ENCODE results near the gene PRND.
A peak's percentile ranks its signal among the peaks of the same experiment; 100 is the strongest.
"Not testable (repeated sequence)": the region's sequence is repeated elsewhere in the genome, so short reads cannot be mapped to it uniquely, and the experiment has no call there.

Gene PRND

DNA sequence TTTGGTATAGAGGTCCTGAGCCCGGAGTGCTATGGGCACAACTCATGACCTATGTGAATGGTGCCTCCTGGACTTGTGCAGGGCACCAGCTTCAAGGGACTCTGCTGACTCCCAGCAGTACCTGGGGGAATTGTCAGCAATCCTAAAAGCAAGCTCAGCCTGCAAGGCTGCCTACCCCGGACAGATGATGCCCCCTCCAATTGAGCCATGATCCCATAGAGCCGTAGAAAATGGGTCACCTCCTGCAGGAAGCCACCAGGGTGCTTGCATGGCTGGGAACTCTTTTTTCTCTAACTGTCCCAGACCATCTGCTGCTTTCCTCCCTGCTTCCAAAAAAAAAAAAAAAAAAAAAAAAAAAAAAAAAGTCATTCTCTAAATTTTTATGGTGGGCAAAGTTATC, 12.9 kb upstream of the PRND start:
- DNase-seq (ENCODE audit: low read depth in 3 of 3) = no peak

DNA sequence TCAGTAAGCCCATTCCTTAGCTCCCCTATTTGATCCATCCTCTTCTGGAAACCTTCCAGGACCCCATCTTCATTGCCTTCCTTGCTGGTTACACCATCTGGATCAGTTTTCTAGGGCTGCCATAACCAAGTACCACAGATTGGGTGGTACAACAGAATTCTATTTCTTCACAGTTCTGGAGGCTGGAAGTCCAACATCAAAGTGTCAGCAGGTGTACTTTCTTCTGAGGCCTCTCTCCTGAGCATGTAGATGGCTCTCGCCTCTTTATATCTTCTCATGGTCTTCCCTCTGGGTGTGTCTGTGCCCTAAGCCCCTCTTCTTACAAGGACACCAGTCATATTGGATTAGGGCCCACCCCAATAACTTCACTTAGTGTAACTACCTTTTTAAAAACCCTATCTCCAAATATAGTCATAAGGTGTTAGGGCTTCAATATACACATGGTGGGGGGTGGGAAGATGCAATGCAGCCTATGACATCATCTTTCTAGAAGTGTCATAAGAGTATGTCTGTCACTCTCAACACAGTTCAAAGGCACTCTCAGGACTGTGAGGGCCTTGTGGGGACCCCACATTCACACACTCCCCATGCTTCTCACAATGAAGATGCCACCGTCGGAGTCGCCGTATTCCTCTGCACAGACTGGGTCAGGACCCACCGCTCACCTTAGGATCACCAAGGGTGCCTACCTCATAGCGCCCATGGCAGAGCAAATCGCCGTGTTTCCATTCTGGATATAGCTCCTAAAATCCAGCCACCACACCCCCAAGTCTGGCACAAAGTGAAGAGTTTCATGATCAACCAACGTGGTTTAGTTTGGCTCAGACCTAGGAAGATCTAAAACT, 12.2 kb upstream of the PRND start:
- no peak for DNase-seq (ENCODE audit: low read depth in 3 of 3)

DNA sequence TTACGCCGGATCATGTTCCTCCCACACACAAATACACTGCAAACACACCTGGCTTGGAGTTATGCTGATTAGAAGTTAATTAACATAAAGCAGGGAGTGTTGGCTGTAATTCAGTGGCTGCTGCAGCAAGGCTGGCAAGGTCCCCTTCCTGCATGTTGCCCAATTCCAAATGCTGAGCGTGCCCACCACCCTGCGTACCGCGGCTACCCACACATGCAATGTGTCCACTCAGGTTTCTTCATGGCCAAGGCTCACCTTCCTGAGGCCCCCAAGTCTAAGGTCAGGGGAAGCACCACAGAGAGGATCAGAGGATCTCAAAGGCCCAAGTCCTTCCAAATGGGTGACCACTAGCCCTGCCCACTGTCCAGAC, 11.6 kb upstream of the PRND start:
- no peak for DNase-seq (ENCODE audit: low read depth in 3 of 3)

DNA sequence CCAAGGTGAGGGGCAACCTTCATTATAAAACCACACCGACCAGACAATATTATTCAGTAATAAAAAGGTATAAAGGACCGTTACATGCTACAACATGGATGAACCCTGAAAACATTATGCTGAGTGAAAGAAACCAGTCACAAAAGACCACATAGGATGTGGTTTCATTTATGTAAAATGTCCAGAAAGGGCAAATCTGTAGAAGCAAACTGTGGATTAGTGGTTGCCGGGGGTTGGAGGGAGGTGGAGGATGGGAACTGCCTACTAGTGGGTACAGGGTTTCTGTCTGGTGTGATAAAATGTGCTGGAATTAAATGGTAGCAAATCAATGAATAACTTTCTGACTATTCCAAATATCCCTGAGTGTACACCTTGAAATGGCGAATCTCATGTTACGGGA, 10.2 kb upstream of the PRND start:
- no peak for DNase-seq (ENCODE audit: low read depth in 3 of 3)

DNA sequence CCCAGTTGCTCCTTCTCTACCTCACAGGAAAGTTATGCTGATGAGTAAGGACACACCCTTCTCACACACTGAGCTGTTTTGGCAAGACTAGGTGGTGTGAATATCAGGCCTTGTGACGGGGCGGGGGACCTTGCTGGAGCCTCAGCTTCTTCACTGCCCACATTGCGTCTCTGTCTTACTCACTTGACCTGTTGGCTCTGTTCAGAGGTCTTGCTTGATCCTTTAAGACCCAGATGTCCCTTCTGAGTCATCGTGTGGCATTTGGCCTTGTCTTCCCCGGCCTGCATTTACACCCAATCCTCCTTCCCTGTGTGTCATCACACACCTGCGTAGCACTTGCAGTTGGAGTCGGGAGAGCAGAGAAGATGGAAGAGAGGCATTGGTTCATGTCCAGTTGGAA, 8.3 kb upstream of the PRND start:
- no peak for DNase-seq (ENCODE audit: low read depth in 3 of 3)

DNA sequence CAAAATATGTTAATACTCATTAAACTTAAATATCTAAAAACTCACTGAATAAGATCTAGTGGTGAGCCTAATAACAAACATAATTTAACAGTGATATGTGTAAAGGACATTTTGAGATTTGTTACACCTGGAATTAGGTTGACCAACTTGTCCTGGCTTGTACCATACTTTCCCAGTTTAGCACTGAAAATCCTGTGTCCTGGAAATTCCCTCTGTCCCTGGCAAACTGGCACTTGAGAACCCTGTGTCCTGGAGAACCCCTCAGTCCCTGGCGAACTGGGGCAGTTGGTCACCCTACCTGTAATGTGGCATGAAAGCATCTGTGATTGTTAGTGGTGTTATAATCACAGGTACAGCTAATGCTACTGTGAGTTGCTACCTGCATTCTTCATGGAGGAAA, 6.9 kb upstream of the PRND start:
- no peak for DNase-seq (ENCODE audit: low read depth in 3 of 3)

DNA sequence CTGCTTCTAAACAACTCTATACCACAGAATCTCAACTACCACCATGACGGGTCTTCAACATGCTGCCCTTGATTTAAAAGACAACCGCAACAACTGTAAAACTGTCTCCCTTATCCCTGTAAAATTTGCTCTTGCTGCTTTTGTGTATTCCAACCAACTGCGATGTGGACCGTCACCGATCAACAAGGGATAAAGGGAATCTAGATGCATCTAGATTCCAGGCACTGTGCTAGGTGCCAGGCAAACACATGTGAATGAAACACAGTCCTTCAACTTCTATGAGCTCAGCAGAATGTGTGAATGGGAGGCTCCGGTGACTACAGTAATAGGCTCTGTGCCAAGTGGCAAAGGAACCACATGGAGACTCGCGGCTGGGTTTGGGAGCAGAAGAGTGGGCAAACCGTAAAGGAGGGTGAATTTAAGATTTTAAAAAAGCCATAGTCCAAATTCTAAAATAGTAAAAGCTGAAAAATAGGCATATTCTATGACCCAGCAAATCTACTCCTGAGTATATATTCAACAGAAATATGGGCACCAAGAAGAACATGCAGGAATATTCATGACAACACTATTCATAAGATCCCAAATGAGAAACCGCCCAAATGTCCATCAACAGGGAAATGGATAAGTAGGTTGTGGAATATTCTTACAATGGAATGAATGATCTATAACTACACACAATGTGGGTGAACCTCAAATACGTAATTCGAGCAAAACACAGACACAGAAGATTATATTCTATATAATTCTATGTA, 3.7 kb upstream of the PRND start:
- DNase-seq (ENCODE audit: low read depth in 3 of 3) = no peak

DNA sequence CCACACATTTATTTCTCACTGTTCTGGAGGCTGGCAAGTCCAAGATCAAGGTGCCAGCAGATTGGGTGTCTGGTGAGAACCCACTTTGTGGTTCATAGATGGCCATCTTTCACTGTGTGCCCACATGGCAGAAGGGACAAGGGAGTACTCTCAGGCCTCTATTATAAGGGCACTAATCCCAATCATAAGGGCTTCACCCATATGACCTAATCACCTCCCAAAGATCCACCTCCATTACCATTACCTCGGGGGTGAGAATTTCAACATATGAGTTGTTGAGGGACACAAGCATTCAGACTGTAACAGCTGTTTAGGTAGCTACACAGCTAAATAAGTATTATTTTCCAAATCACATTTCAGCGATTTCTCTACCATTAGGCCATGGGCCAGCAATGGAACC, 2.5 kb upstream of the PRND start:
- DNase-seq (ENCODE audit: low read depth in 3 of 3) = no peak

DNA sequence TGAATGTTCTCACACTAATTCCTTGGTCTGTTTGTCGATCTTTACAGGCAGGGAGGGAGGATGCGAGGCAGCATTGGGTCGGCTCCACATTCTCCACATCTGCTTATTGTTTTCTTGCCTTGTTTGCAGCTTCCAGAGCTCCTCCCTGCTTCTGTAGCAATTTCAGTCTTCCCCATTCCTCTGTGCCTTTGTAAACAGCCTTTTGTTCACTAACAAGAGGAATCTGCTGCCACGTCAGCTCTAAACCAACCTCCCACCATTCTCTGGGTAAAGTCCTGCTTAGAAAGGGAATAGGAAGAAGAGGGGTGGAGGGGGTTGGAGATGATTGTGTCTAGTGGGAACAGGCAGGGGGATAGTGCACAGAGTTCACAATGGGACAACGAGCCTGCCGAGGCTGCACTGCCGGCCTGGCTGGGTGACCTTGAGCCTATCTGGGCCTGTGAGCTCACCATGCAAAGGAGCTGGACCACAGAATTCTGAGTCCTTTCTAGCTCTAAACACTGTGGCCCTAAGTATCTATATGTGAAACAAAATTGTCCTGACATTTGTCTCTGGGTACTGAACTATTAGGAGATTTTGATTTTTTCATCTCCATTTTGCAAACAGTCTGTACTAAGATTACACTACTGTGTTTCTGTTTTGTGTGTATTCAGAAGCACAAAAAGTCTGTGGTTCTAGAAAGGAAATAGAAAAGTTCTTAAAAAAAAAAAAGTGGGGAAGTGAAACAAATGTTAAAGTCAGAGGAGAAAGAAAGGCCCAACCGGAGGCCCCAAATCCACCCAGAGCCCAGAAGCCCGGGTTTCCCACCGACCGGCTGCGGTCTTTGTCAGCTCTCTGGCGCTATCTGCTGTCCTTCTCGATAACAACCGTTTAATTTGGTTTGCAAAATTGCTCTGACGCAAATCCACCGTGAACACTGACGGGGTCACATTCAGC, 1.4 kb upstream of the PRND start:
- DNase-seq (ENCODE audit: low read depth in 3 of 3) = peak; percentile 52 to 67 (median 65)

DNA sequence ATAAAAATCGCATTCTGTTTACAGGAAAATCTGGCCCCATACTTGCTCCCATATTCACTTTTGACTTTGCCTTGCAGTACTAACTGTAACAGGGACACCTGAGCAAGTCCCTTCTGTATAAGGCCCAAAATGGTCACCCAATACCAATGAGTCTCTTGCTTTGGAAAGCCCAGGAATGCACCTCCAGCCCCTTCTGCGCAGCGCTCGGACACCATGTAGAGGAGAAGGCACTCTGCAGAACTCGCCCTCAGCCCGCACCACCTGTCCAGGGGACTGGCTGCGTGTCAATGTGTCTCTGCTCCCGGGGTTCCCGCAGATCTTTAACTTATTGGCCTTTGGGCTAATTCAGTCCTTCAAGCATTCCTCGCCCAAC, 746 bp upstream of the PRND start:
- DNase-seq (ENCODE audit: low read depth in 3 of 3) = no peak

DNA sequence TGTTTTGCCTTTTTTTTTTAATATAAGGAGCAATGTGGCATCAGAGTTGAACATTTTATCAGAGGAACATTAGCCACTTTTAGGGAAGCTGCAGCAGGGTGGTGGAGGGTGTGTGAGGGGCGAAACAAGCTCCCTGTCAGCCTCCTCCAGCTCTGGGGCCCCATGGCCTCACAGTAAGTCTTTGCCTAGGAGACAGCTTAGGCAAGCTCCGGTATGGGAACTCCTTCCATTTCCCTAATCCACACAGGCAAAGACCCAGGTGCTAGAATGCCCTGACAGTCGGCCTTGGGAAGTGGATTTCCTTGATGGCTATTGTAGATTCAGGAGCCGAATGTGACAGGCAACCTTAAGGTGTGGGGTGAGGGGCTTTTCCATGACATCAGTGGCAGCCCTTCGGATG, 862 bp downstream of the PRND start:
- DNase-seq (ENCODE audit: low read depth in 3 of 3) = no peak

DNA sequence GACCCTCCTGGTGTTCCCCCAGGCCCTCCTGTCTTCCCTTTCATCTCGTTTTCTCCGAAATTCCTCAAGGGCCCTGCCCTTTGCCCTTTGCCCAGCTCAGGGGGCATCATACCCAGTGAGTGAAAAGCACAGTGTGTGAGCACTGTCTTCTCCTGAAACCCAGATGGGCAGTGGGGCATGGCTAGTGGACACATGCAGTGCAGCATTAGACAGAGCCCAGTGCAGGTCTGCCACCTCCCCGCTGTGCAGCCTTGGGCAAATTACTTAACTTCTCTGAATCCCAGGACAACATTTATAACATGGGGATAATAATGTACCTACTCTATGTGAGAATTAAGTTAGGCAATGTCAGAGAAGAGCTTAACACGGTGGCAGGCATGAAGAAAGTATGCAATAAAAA, 1.3 kb downstream of the PRND start:
- DNase-seq (ENCODE audit: low read depth in 3 of 3) = no peak

DNA sequence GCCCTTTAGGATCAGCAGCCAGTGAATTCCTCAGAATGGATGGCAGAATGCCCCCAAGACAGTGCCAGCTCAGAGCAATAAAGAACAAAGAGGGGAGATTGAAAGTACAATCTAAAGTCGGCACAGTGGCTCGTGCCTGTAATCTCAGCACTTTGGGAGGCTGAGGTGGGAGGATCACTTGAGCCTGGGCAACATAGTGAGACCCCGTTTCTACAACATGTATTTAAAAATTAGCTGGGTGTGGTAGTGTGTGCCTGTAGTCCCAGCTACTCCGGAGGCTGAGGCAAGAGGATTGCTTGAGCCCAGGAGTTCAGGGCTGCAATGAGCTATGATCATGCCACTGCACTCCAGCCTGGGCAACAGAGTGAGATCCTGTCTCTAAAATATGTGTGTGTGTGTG, 1.8 kb downstream of the PRND start:
- DNase-seq (ENCODE audit: low read depth in 3 of 3) = not testable (repeated sequence)

DNA sequence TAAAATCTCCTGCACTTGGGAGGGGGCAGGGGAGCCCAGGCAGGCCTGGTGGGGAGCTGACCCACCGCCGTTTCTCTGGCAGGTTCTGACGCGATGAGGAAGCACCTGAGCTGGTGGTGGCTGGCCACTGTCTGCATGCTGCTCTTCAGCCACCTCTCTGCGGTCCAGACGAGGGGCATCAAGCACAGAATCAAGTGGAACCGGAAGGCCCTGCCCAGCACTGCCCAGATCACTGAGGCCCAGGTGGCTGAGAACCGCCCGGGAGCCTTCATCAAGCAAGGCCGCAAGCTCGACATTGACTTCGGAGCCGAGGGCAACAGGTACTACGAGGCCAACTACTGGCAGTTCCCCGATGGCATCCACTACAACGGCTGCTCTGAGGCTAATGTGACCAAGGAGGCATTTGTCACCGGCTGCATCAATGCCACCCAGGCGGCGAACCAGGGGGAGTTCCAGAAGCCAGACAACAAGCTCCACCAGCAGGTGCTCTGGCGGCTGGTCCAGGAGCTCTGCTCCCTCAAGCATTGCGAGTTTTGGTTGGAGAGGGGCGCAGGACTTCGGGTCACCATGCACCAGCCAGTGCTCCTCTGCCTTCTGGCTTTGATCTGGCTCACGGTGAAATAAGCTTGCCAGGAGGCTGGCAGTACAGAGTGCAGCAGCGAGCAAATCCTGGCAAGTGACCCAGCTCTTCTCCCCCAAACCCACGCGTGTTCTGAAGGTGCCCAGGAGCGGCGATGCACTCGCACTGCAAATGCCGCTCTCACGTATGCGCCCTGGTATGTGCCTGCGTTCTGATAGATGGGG, 3.0 kb downstream of the PRND start:
- no peak for DNase-seq (ENCODE audit: low read depth in 3 of 3)

DNA sequence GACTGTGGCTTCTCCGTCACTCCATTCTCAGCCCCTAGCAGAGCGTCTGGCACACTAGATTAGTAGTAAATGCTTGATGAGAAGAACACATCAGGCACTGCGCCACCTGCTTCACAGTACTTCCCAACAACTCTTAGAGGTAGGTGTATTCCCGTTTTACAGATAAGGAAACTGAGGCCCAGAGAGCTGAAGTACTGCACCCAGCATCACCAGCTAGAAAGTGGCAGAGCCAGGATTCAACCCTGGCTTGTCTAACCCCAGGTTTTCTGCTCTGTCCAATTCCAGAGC, 3.5 kb downstream of the PRND start:
- no peak for DNase-seq (ENCODE audit: low read depth in 3 of 3)

DNA sequence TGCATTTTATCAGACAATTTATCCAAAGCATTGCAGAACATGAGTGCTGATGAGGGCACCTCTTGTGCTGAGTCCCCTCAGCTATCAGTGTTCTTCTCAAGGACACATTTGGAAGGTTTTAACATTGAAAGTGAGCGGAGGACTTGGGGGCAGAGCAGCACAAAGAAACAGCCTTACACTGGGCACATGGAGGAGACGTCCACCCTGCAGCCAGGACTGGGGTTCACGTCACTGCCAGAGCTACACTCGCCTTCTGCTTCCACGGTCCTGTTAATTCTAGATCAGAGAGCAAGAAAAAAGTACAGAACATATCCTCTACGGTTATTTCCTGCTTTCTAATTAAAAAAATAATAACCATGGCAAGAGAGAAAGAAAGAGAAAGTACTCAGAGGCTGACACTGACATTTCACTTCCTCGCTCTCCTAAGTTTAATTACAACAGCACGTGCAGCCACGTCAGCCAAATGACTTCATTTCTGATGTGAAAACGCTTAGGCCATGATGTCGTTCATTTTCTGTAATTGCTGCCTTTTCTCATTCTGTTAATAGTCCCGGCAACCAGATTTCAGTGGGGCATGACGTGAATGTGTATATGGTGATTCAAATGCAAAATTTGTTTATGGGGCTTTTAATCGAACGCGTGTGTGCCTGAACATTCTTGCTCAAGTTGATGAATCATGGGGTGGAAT, 5.1 kb downstream of the PRND start:
- peak in 2 of 3 donors; percentile 20 to 30 for DNase-seq (ENCODE audit: low read depth in 3 of 3)

DNA sequence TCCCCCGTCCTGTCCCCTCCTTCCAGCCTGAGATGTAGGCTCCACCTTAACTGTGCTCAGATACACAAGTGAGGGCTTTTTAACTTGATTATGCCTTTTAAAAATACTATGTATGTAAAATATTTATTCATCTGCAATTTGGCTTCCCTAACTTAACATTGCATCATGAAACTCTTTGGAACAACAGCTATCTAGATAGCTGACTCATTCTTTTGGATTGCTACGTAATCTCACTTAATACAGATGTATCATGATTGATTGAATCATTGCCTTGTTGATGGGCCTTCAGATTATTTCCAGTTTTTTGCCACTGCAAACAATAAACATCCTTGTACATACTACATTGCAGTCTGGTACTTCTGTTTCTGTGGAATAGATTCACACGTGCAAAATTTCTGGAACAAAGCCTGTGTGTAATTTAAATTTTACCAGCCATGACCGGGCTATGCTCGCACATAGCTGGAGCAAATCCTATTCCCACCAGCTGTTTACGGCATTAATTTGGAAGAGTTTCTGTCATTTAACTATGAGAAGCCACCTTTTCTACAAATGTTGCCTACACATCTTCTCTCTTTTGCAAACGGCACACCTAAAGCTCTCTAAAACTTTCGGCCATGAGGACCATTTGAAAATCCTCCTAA, 6.5 kb downstream of the PRND start:
- DNase-seq (ENCODE audit: low read depth in 3 of 3) = no peak

DNA sequence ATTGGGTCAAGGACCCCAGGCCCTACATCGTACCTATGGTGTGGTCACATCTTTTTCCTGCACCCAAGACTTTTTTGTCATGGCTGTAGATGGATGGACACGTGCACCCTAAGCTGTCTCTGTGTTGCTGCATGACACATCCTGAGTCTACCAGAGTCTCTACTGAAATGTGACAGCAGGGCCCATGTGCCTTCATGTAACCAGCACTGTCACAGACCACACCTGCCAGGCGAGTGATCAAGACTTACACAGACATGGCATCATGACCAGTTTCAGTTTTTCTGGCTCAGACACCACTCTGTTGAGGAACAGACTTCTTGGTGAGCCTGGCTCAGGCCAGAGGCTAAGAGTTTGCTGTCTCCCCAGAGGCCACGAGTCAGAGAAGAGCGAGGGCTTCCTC, 7.6 kb downstream of the PRND start:
- DNase-seq (ENCODE audit: low read depth in 3 of 3) = peak in 1 of 3 donors; percentile 13

DNA sequence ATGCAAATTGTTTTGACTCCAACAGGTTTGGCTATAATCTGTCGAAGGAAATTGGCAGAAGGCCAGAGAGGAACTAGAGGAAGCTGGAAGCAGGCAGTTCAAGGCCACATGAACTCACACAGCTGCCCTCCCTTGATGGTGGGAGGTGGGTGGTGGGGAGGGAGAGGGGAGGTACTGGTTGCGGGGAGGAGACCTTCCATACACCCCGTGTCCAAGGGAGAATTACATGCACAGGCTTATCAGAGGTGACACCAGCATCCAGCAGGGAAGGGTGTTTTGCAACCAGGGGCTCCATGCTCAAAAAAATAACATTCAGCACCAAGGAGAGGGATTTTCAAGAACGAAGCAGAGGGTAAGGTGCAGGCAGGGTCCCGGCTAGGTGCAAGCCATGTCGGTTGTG, 9.1 kb downstream of the PRND start:
- DNase-seq (ENCODE audit: low read depth in 3 of 3) = no peak

DNA sequence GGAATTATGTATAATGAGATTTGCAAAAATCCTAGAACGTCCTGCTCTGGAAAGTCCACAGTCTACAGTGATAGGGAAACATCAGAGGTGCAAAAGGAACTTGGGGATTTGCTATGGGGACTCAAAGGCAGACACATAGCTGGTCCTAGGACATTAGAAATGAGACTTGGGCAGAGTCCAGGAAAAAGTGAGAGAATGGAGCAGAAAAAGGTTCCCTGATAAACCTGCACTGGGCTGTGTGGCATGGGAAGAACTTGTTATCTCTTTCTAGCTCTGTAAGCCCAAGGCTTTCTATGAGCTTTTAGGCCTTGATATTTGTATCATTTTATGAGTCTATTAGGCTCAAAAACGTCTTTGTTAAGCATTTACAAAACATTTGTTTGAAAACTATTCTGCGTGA, 15.2 kb downstream of the PRND start:
- no peak for DNase-seq (ENCODE audit: low read depth in 3 of 3)
